ENCODE results near the gene RNU6-8.
A peak's percentile ranks its signal among the peaks of the same experiment; 100 is the strongest.

The RNU6-8 gene

GRCh38 chr14:32202491-32202997 is 525 bp downstream of the RNU6-8 start:
- peak; percentile 48 for DNase-seq

- DNase-seq, result peak; percentile 69
These were observed 1.1 kb downstream of the RNU6-8 start, which contains the start of gene RNU6-7 for GRCh38 chr14:32201816-32202490. Gene RNU6-7, plus strand, starts transcription at chr14:32202045.

- DNase-seq, result peak; percentile 93
These were observed 1.8 kb downstream of the RNU6-8 start for GRCh38 chr14:32201193-32201815.

DNA sequence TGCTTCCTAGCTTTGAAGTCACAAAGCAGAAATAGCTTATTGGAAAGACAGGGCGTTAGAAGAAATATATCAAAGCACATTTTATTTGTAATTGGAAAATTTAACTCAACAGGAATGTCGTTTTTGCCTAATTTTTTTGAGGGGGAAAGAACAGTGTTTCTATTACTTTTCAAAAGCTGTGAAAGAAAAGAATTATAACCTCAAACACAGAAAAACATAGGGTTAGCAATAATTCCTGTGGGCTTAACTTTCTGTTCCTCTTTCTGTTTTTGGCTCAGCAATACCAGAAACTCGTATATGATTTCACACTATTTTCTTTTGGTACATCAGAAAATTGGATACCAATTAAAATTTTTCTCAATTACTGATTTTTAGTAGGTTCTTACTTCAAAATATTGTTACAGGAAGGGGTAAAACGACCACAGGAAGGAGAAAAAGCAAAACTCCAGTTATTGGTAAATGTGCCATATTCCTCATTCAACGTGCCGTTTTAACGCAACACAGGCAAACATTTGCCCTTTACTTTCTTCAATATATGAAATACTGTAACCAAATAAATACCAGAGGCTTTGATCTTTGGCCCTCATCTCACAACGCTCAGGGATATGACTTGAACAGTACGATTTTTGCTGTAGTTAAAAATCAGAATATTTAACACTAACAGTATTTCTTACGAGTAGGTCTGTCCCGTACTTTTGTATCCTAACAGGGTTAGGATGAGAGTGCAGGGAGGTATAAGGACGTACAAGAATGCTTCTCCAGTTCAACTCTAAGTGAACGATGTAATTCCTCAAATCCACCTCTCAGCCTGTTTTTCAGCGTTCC is 2.5 kb downstream of the RNU6-8 start:
- no peak for DNase-seq

DNA sequence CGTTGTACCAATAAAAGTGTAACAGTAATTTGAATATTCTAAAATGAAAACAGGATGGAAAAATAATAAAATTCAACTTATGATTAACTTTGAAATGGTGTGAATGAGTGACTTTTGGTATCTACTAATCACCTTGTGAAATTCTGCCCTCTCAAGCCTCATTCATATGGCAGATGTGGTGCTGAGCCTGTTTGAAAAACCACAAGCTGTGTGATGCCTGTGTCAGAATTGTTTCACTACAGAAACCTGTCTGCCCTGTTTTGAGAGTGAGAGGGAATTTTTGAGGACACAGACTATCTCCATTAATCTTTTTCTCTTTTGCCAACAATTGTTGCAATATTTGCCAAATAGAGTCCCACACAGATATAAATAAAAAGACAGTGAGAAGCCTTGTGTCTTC is 5.2 kb downstream of the RNU6-8 start:
- no peak for DNase-seq

- DNase-seq, result no peak
These were observed 7.4 kb downstream of the RNU6-8 start for GRCh38 chr14:32195636-32196035.

DNA sequence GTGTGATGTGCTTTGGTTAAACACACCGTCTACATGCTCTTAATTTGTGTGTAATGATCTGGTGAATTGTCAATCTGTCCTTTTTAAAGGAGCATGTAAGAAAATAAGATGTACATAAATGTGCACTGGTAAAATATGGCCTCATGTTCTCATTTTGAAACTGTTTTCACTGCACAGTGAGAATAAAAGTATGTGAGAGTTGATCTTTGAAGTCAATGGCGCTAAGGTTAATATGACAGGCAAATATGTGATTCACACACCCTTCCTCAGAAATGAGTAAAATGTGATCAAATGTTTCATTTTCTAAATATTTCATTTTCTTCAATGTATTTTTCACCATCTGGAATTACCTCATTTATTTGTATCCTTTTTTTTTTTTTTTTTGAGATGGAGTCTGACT is 9.5 kb downstream of the RNU6-8 start:
- DNase-seq, result no peak

- DNase-seq, result no peak
These were observed 10.2 kb downstream of the RNU6-8 start for GRCh38 chr14:32192712-32193373.

DNA sequence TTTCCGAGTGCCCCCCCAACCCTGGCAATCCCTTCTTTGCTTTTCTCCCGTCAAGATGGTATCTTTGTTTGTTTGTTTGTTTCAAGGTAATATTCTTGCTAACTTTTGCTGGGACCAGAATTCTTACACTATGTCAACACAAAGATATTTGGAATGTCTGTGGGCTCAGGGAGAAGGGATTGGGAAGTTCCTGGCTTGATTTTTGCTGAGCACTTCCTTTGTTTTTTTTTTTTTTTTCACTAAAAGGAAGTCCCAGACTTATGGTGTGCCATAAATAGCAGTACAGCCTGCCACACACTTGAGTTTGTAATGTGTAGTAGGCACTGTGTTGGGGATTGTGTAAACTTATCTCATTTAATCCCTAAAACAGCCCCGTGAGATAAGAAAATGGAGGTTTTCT is 12.4 kb downstream of the RNU6-8 start:
- no peak for DNase-seq

GRCh38 chr14:32189811-32190210 is 13.3 kb downstream of the RNU6-8 start:
- no peak for DNase-seq

GRCh38 chr14:32186248-32186647 is 16.8 kb downstream of the RNU6-8 start:
- DNase-seq, result no peak

DNA sequence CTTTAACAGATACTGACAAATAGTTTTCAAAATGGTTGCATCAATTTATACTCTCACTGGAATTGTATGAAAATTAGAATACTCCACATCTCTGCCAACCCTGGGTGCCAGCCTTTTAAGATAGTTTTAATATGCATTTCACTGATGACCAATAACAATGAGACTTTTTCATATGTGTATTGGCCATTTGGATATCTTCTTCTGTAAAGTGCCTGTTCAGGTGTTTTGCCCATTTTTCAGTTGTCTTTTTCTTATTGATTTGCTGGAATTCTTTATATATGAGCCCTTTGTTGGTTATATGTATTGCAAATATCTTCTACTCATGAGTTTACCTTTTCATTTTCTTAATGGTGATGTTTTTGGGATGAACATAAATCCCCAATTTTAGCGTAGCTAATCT is 18.0 kb downstream of the RNU6-8 start:
- DNase-seq, result no peak

DNA sequence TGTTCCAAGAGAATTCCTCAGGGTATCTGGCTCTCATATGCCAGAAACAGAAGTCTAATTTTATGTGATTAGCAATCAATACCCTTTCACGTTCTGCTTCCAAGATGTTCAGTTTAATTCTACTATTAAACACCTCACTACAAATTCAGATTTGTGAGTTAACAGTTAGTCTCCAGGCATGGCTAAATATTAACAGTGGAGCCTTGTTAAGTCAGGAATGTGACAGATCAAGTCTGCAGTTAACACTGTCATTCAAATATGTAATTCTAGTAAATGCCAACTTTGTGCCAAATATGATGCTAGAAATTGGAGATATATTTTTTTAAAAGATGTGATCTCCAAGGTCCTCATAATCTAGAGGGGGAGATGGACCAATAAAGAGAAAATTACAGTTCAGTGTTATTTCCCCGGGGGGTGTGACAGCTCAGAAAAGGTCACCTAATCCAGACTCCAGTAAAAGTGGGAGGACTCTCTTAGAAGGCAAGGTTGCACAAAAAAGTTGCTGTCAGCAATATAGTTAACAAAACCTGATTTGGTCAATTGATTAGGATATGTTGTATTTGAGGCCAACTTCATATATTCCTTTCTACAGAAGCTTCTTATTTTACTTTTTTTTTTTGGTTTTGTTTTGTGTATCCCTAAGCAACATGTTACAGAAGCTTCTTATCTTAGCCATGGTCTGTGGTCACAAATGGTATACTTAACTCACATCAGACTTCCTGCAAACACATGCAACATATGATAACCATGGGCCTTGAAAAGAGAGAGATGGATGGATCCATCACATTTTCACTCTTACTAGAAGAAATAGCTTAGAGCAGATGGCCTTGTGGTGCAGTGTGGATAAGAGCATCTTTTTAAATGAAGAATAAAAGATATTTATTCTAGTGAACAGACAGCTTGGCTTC is 19.7 kb downstream of the RNU6-8 start:
- no peak for DNase-seq

- no peak for DNase-seq
These were observed 31.6 kb downstream of the RNU6-8 start for GRCh38 chr14:32171469-32171868.

DNA sequence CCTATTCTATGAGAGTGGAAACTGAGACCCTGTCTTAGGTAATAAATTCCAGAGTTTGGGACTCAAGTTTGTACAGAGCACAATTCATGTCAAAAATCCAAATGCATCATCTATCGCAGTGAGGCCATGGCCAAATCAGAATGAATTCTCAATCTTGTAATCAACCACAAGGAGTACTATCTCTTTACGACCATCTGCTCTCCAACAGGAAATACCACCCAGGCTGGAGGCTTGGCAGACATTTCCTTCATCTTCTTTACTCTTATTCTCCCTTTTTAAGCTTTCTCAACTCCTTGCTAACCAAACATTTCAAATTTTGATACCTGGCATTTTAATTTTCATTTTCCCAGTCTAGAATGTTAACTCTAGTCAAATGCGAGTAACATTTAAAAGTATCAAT is 33.9 kb downstream of the RNU6-8 start:
- no peak for DNase-seq

DNA sequence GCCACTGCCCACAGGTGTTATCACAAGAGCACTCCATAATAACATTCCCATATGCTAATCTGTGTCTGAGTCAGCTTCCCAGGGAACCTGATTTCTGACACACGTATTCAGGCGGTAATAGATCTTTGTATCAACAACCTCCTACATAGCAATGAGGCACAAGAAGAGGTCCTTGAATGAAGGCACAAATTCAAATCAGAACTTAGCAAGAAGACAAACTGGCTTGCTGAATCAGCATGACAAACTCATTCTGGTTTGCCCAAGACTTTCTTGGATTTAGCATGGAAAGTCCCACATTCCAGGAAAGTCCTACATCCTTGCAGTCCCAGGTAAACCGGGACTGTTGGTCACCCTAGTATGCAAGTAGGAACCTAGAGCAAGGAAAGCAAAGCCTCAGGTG is 35.2 kb downstream of the RNU6-8 start:
- no peak for DNase-seq

DNA sequence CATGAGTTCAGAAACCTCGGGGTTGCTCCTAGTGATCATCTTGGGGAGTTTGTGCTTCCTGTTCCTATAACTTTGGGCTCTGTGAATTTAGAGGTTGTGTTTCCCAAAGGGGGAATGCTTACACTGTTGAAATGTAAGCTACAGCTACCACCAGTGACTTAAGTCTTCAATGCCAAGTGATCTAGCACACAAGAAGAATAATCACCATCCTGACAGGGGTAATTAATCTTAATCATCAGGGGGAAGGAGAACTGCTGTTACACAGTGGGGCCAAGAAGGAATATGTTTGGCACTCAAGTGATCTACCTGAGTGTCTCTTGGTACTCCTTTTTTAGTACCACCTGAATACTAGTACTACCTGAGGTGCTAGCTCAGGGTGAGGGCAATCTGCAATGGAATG is 36.1 kb downstream of the RNU6-8 start:
- no peak for DNase-seq

DNA sequence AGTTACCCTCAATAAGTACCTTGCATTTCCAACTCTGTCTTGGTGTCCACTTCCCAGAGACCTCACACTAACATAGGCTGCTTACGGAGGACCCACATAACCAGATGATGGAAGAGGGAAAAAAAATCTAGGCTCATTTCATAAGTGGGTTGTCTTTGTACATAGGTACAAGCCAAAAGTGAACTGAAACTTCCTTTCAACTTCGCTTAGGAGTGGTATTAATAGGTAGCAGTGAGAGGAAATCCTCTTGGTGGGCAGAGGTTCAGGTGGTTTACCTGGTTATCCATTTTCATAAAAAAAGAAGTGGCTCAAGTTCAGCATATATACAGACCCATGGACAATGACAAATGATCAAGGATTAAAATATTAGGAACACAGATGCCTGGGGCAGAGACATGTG is 37.0 kb downstream of the RNU6-8 start:
- no peak for DNase-seq
